Measurements from ENCODE around the gene EEPD1.

DNA sequence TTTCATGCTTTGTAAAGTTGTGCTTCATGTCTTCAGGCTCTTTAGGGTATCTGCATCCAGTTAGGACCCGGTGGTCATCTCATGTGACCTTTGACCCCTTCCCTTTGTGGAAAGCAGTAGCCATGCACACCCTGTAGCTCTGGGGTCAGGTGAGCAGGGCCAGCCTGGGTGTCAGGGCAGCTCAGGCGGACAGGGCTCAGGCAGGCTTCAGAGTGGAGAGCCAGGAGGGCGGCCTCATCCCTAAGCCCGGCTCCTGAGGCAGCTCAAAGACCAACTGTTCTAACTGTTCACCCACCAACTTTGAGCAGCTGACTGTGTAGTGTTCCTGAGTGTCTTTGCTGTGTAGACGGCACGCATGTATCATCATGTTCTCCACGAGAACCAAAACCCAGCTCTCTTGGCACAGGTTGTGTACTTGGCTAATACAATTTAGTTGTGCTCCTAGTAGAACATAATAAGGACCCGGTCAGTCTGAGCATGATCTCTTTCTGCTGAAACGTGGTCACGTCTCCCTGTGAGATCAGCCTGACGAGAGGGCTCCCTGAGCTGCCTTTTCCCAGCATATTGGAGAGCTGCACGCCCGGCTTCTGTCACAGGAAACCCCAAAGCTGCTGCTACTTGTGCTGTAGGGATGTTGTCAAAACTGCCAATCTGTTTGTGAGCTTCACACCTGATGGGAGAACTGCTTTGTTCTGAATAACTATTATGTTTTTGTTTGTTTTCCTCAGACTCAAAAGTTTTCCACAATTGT lies 30.0 kb downstream of the EEPD1 start:
- TF ChIP-seq JUN (CRISPR knock-in tag; IDR thresholded peaks at IDR 0.05) (no peak), ELF4 (CRISPR knock-in tag; IDR thresholded peaks at IDR 0.05; ENCODE audit: low read depth) (no peak), SMAD4 (CRISPR knock-in tag; IDR thresholded peaks at IDR 0.05) (no peak), NR1H2 (CRISPR knock-in tag; IDR thresholded peaks at IDR 0.05) (no peak), NFYB (CRISPR knock-in tag; conservative IDR thresholded peaks at IDR 0.05; ENCODE audit: low read depth) (no peak), E2F4 (CRISPR knock-in tag; IDR thresholded peaks at IDR 0.05; ENCODE audit: borderline replicate concordance, low read depth) (no peak)
- TF ChIP-seq, protein P1, sequence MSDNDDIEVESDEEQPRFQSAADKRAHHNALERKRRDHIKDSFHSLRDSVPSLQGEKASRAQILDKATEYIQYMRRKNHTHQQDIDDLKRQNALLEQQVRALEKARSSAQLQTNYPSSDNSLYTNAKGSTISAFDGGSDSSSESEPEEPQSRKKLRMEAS (CRISPR knock-in tag; IDR thresholded peaks at IDR 0.05), result no peak
- TF ChIP-seq, protein P2, sequence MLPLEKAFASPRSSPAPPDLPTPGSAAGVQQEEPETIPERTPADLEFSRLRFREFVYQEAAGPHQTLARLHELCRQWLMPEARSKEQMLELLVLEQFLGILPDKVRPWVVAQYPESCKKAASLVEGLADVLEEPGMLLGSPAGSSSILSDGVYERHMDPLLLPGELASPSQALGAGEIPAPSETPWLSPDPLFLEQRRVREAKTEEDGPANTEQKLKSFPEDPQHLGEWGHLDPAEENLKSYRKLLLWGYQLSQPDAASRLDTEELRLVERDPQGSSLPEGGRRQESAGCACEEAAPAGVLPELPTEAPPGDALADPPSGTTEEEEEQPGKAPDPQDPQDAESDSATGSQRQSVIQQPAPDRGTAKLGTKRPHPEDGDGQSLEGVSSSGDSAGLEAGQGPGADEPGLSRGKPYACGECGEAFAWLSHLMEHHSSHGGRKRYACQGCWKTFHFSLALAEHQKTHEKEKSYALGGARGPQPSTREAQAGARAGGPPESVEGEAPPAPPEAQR (CRISPR knock-in tag; IDR thresholded peaks at IDR 0.05), result no peak
- TF ChIP-seq, protein P3, sequence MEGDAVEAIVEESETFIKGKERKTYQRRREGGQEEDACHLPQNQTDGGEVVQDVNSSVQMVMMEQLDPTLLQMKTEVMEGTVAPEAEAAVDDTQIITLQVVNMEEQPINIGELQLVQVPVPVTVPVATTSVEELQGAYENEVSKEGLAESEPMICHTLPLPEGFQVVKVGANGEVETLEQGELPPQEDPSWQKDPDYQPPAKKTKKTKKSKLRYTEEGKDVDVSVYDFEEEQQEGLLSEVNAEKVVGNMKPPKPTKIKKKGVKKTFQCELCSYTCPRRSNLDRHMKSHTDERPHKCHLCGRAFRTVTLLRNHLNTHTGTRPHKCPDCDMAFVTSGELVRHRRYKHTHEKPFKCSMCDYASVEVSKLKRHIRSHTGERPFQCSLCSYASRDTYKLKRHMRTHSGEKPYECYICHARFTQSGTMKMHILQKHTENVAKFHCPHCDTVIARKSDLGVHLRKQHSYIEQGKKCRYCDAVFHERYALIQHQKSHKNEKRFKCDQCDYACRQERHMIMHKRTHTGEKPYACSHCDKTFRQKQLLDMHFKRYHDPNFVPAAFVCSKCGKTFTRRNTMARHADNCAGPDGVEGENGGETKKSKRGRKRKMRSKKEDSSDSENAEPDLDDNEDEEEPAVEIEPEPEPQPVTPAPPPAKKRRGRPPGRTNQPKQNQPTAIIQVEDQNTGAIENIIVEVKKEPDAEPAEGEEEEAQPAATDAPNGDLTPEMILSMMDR (IDR thresholded peaks at IDR 0.05), result no peak
- TF ChIP-seq, protein P4, sequence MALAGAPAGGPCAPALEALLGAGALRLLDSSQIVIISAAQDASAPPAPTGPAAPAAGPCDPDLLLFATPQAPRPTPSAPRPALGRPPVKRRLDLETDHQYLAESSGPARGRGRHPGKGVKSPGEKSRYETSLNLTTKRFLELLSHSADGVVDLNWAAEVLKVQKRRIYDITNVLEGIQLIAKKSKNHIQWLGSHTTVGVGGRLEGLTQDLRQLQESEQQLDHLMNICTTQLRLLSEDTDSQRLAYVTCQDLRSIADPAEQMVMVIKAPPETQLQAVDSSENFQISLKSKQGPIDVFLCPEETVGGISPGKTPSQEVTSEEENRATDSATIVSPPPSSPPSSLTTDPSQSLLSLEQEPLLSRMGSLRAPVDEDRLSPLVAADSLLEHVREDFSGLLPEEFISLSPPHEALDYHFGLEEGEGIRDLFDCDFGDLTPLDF (CRISPR knock-in tag; IDR thresholded peaks at IDR 0.05), result no peak
- TF ChIP-seq, protein P5, sequence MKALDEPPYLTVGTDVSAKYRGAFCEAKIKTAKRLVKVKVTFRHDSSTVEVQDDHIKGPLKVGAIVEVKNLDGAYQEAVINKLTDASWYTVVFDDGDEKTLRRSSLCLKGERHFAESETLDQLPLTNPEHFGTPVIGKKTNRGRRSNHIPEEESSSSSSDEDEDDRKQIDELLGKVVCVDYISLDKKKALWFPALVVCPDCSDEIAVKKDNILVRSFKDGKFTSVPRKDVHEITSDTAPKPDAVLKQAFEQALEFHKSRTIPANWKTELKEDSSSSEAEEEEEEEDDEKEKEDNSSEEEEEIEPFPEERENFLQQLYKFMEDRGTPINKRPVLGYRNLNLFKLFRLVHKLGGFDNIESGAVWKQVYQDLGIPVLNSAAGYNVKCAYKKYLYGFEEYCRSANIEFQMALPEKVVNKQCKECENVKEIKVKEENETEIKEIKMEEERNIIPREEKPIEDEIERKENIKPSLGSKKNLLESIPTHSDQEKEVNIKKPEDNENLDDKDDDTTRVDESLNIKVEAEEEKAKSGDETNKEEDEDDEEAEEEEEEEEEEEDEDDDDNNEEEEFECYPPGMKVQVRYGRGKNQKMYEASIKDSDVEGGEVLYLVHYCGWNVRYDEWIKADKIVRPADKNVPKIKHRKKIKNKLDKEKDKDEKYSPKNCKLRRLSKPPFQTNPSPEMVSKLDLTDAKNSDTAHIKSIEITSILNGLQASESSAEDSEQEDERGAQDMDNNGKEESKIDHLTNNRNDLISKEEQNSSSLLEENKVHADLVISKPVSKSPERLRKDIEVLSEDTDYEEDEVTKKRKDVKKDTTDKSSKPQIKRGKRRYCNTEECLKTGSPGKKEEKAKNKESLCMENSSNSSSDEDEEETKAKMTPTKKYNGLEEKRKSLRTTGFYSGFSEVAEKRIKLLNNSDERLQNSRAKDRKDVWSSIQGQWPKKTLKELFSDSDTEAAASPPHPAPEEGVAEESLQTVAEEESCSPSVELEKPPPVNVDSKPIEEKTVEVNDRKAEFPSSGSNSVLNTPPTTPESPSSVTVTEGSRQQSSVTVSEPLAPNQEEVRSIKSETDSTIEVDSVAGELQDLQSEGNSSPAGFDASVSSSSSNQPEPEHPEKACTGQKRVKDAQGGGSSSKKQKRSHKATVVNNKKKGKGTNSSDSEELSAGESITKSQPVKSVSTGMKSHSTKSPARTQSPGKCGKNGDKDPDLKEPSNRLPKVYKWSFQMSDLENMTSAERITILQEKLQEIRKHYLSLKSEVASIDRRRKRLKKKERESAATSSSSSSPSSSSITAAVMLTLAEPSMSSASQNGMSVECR (CRISPR knock-in tag; IDR thresholded peaks at IDR 0.05; ENCODE audit: borderline replicate concordance), result no peak
- TF ChIP-seq, protein P6, sequence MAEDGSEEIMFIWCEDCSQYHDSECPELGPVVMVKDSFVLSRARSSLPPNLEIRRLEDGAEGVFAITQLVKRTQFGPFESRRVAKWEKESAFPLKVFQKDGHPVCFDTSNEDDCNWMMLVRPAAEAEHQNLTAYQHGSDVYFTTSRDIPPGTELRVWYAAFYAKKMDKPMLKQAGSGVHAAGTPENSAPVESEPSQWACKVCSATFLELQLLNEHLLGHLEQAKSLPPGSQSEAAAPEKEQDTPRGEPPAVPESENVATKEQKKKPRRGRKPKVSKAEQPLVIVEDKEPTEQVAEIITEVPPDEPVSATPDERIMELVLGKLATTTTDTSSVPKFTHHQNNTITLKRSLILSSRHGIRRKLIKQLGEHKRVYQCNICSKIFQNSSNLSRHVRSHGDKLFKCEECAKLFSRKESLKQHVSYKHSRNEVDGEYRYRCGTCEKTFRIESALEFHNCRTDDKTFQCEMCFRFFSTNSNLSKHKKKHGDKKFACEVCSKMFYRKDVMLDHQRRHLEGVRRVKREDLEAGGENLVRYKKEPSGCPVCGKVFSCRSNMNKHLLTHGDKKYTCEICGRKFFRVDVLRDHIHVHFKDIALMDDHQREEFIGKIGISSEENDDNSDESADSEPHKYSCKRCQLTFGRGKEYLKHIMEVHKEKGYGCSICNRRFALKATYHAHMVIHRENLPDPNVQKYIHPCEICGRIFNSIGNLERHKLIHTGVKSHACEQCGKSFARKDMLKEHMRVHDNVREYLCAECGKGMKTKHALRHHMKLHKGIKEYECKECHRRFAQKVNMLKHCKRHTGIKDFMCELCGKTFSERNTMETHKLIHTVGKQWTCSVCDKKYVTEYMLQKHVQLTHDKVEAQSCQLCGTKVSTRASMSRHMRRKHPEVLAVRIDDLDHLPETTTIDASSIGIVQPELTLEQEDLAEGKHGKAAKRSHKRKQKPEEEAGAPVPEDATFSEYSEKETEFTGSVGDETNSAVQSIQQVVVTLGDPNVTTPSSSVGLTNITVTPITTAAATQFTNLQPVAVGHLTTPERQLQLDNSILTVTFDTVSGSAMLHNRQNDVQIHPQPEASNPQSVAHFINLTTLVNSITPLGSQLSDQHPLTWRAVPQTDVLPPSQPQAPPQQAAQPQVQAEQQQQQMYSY (CRISPR knock-in tag; IDR thresholded peaks at IDR 0.05), result no peak
